ENCODE measurements around the gene DCST1. TPM values are rescaled to one million over a fixed set of nuclear protein-coding genes. Genes with fewer than 3 reads are reported as not detected.

Gene DCST1
- total RNA-seq, 1 donor: not detected

GRCh38 chr1:155068599-155068998 lies 35.0 kb downstream of the DCST1 start:
- Histone ChIP-seq H4K20me1 (ENCODE audit: insufficient read depth, low read length) (peaks cover 8% of the 10 kb centered on the region), H3K4me3 (ENCODE audit: insufficient read depth, low read length) (no peak overlapping the region), H3K9me3 (ENCODE audit: low read depth, low read length) (no peaks in the 10 kb centered on the region), H3K4me2 (ENCODE audit: insufficient read depth, low read length) (no peak overlapping the region), H3K27me3 (ENCODE audit: insufficient read depth, low read length) (peaks cover 3% of the 10 kb centered on the region), H3K4me1 (ENCODE audit: insufficient read depth, low read length) (peaks cover 11% of the 10 kb centered on the region), H3K27ac (ENCODE audit: low read depth, low read length) (no peak overlapping the region), H2AFZ (ENCODE audit: low read length) (no peak overlapping the region), H3K36me3 (ENCODE audit: insufficient read depth, low read length) (no peaks in the 10 kb centered on the region), H3K79me2 (ENCODE audit: insufficient read depth, low read length) (no peaks in the 10 kb centered on the region)
- TF ChIP-seq CTCF (IDR thresholded peaks at IDR 0.05; ENCODE audit: extremely low read depth, low read depth, low read length): no peak
- no peak for DNase-seq (ENCODE audit: insufficient read length, low spot score, missing footprints)

- no peaks in the 10 kb centered on the region for H3K36me3 ChIP-seq (ENCODE audit: insufficient read depth, low read length)
- no peak for DNase-seq (ENCODE audit: insufficient read length, low spot score, missing footprints)
- no peak overlapping the region for H3K27ac ChIP-seq (ENCODE audit: low read depth, low read length)
- peaks cover 10% of the 10 kb centered on the region for H3K27me3 ChIP-seq (ENCODE audit: insufficient read depth, low read length)
- H4K20me1 ChIP-seq (ENCODE audit: insufficient read depth, low read length): peaks cover 6% of the 10 kb centered on the region
- no peak for TF ChIP-seq CTCF (IDR thresholded peaks at IDR 0.05; ENCODE audit: extremely low read depth, low read depth, low read length)
- no peak overlapping the region for H2AFZ ChIP-seq (ENCODE audit: low read length)
- H3K4me3 ChIP-seq (ENCODE audit: insufficient read depth, low read length): no peak overlapping the region
- no peaks in the 10 kb centered on the region for H3K79me2 ChIP-seq (ENCODE audit: insufficient read depth, low read length)
- H3K4me2 ChIP-seq (ENCODE audit: insufficient read depth, low read length): no peak overlapping the region
- H3K4me1 ChIP-seq (ENCODE audit: insufficient read depth, low read length): peaks cover 6% of the 10 kb centered on the region
- no peaks in the 10 kb centered on the region for H3K9me3 ChIP-seq (ENCODE audit: low read depth, low read length)
Measured at GRCh38 chr1:155069551-155070157, 36.0 kb downstream of the DCST1 start.

GRCh38 chr1:155070158-155070621 lies 36.6 kb downstream of the DCST1 start:
- no peak for TF ChIP-seq CTCF (IDR thresholded peaks at IDR 0.05; ENCODE audit: extremely low read depth, low read depth, low read length)
- Histone ChIP-seq H3K4me3 (ENCODE audit: insufficient read depth, low read length) (peak overlapping the region; percentile 75), H3K79me2 (ENCODE audit: insufficient read depth, low read length) (no peaks in the 10 kb centered on the region), H2AFZ (ENCODE audit: low read length) (no peak overlapping the region), H3K9me3 (ENCODE audit: low read depth, low read length) (no peaks in the 10 kb centered on the region), H3K27me3 (ENCODE audit: insufficient read depth, low read length) (peaks cover 14% of the 10 kb centered on the region), H3K4me2 (ENCODE audit: insufficient read depth, low read length) (peak overlapping the region; percentile 94), H3K36me3 (ENCODE audit: insufficient read depth, low read length) (no peaks in the 10 kb centered on the region), H3K4me1 (ENCODE audit: insufficient read depth, low read length) (peaks cover 5% of the 10 kb centered on the region), H4K20me1 (ENCODE audit: insufficient read depth, low read length) (peaks cover under 1% of the 10 kb centered on the region), H3K27ac (ENCODE audit: low read depth, low read length) (no peak overlapping the region)
- no peak for DNase-seq (ENCODE audit: insufficient read length, low spot score, missing footprints)

- no peak for TF ChIP-seq CTCF (IDR thresholded peaks at IDR 0.05; ENCODE audit: extremely low read depth, low read depth, low read length)
- Histone ChIP-seq H3K4me1 (ENCODE audit: insufficient read depth, low read length) (peaks cover 5% of the 10 kb centered on the region), H3K27me3 (ENCODE audit: insufficient read depth, low read length) (peaks cover 16% of the 10 kb centered on the region), H3K79me2 (ENCODE audit: insufficient read depth, low read length) (no peaks in the 10 kb centered on the region), H4K20me1 (ENCODE audit: insufficient read depth, low read length) (no peaks in the 10 kb centered on the region), H3K27ac (ENCODE audit: low read depth, low read length) (no peak overlapping the region), H3K4me3 (ENCODE audit: insufficient read depth, low read length) (peak overlapping the region; percentile 75), H3K4me2 (ENCODE audit: insufficient read depth, low read length) (peak overlapping the region; percentile 94), H3K9me3 (ENCODE audit: low read depth, low read length) (no peaks in the 10 kb centered on the region), H3K36me3 (ENCODE audit: insufficient read depth, low read length) (no peaks in the 10 kb centered on the region), H2AFZ (ENCODE audit: low read length) (peak overlapping the region; percentile 86)
- DNase-seq (ENCODE audit: insufficient read length, low spot score, missing footprints): peak; percentile 99
Measured at GRCh38 chr1:155070721-155071569, 37.3 kb downstream of the DCST1 start.

Data from osteoblast (primary cell).